ENCODE data around the gene NAV3. TPM values are rescaled to one million over a fixed set of nuclear protein-coding genes. Genes with fewer than 3 reads are reported as not detected.

Gene NAV3
- total RNA-seq, 1 donor from 2014 or later = 1.5 TPM

DNA sequence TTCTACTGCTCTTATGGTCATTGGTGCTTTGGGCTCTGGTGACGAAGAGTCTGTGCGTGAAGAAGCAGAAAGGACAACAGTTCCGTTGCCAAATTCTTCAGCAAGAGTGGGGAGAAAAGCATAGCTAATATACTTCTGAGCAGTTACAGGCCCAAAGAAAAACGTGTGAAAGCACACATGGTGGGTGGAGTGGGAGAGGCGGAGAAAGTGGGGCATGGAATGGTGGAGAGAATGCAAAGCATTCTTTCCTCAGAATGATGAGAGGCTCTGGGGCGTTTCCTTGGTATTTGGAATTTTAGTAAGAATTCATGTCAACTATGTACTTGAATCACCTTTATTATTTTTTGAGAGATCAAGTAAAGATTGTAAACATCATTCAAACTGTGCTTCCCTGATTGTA lies 396.1 kb downstream of the NAV3 start:
- Histone ChIP-seq H3K4me1 (no peaks in the 10 kb centered on the region), H3K4me3 (no peak overlapping the region), H3K9me3 (replicated peaks) (peaks cover 11% of the 10 kb centered on the region), H3K27ac (replicated peaks) (no peak overlapping the region), H3K27me3 (ENCODE audit: low read depth) (no peaks in the 10 kb centered on the region), H3K36me3 (no peaks in the 10 kb centered on the region)
- TF ChIP-seq, protein P1, sequence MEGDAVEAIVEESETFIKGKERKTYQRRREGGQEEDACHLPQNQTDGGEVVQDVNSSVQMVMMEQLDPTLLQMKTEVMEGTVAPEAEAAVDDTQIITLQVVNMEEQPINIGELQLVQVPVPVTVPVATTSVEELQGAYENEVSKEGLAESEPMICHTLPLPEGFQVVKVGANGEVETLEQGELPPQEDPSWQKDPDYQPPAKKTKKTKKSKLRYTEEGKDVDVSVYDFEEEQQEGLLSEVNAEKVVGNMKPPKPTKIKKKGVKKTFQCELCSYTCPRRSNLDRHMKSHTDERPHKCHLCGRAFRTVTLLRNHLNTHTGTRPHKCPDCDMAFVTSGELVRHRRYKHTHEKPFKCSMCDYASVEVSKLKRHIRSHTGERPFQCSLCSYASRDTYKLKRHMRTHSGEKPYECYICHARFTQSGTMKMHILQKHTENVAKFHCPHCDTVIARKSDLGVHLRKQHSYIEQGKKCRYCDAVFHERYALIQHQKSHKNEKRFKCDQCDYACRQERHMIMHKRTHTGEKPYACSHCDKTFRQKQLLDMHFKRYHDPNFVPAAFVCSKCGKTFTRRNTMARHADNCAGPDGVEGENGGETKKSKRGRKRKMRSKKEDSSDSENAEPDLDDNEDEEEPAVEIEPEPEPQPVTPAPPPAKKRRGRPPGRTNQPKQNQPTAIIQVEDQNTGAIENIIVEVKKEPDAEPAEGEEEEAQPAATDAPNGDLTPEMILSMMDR (IDR thresholded peaks at IDR 0.05; ENCODE audit: borderline replicate concordance) = no peak
- DNase-seq = no peak
- intact Hi-C loops (cut with micrococcal nuclease) = no loop called here

DNA sequence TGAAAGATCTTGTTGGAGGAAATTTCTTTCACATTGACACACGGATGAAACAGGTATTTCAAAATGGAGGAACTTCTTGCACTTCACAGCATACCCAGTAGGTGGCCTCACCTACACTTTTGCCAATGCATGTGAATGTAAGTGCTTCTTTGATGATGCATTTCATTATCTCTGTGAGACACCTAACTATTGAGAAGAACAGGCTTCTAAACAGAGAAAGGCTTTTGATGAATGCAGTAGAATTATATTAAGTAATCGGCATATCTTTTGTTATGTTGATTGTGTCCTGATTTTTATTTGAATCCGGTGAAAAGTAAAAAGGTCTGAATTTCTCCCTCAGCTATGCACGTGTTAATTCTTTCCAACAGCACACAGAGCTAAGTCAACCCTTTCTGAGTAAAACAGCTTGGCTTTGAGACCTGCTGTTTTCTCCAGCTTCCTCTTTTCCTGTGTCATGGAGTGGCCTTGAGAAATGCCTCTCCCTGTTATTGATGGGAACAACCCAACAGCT lies 399.0 kb downstream of the NAV3 start:
- TF ChIP-seq, protein P1 (IDR thresholded peaks at IDR 0.05; ENCODE audit: borderline replicate concordance) = peak; percentile 44
- Histone ChIP-seq H3K9me3 (replicated peaks) (peaks cover 11% of the 10 kb centered on the region), H3K4me1 (no peaks in the 10 kb centered on the region), H3K27ac (replicated peaks) (no peak overlapping the region), H3K4me3 (no peak overlapping the region), H3K36me3 (no peaks in the 10 kb centered on the region), H3K27me3 (ENCODE audit: low read depth) (no peaks in the 10 kb centered on the region)
- intact Hi-C loops (cut with micrococcal nuclease) = no loop called here
- DNase-seq = no peak

DNA sequence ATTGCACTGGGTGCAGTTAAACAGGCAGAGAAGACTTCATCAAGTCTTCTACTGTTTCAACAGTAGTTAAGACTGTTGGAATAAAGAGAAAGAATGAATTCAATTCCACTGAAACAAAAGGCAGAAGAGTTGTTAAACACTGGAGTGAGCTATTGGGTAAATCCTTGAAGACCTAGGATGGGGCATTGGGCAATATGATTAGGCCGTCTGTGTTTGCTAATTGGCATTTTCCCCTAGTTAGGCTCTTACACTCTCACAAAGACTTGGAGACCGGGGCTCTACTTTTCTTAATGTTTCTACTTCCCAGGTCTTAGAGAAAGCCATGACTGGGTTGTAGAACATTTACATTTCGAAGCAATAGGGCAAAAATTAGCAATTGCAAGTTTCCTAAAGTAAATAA lies 402.1 kb downstream of the NAV3 start:
- Histone ChIP-seq H3K27me3 (ENCODE audit: low read depth) (no peaks in the 10 kb centered on the region), H3K4me3 (no peak overlapping the region), H3K4me1 (no peaks in the 10 kb centered on the region), H3K9me3 (replicated peaks) (peaks cover 6% of the 10 kb centered on the region), H3K36me3 (no peaks in the 10 kb centered on the region), H3K27ac (replicated peaks) (no peak overlapping the region)
- DNase-seq = no peak
- intact Hi-C loops (cut with micrococcal nuclease) = no loop called here
- TF ChIP-seq, protein P1 (IDR thresholded peaks at IDR 0.05; ENCODE audit: borderline replicate concordance) = no peak

DNA sequence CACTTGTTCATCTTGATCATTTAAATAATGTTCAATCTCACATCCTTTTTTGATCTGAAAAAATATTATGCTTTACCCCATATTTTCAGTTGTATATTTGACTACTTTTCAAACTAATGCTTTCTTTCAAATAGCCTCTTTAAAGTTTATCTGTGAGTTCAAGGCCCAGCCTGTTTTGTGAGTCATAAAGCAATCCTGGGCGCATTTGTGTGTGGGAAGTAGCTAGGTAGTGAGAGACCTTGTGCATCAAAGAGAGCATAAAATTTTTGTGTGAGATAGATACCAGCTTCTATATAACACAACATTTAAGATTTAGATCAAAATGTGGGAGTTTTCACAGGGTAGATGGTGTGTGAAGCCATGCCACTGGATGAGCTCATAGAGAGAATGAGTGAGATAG lies 405.6 kb downstream of the NAV3 start:
- Histone ChIP-seq H3K4me3 (no peak overlapping the region), H3K4me1 (no peaks in the 10 kb centered on the region), H3K36me3 (no peaks in the 10 kb centered on the region), H3K27me3 (ENCODE audit: low read depth) (no peaks in the 10 kb centered on the region), H3K9me3 (replicated peaks) (no peaks in the 10 kb centered on the region), H3K27ac (replicated peaks) (no peak overlapping the region)
- DNase-seq = no peak
- TF ChIP-seq, protein P1 (IDR thresholded peaks at IDR 0.05; ENCODE audit: borderline replicate concordance) = no peak
- intact Hi-C loops (cut with micrococcal nuclease) = no loop called here

DNA sequence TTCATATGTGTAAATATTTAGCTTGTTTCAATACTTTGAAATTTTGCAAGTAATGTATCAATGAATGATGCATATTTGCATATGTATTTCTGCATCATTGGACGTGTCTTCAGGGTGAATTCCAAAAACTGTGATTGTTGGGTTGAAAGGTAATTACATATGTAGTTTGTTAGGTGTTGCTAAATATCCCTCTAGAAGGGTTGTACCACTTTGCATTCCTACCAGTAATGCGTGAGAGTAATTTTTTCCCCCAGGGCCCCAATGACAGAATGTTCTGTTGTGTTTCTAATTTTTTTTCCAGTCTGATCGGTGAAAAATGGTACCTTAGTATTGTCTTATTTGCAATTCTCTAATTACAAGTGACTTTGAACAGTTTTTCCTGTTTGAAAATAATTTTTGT lies 408.9 kb downstream of the NAV3 start:
- H3K4me3 ChIP-seq = no peak overlapping the region
- intact Hi-C loops (cut with micrococcal nuclease) = no loop called here
- H3K27ac ChIP-seq (replicated peaks) = no peak overlapping the region
- H3K27me3 ChIP-seq (ENCODE audit: low read depth) = no peaks in the 10 kb centered on the region
- H3K4me1 ChIP-seq = no peaks in the 10 kb centered on the region
- no peaks in the 10 kb centered on the region for H3K9me3 ChIP-seq (replicated peaks)
- no peaks in the 10 kb centered on the region for H3K36me3 ChIP-seq
- no peak for DNase-seq
- TF ChIP-seq, protein P1 (IDR thresholded peaks at IDR 0.05; ENCODE audit: borderline replicate concordance) = no peak

All from left ventricle myocardium inferior (tissue), 1 donor.